Kidney capillary endothelial cell (primary cell): ENCODE measurements around the gene DCLK1.

ENCODE experiments used
- DNase-seq: peaks from one replicate; pipeline ENCODE4 v3.0.0-alpha.2; 2018; ENCODE audit warnings: low spot score

DCLK1 gene

GRCh38 chr13:35945368-35945767, 185.8 kb downstream of the DCLK1 start:
- no peak for DNase-seq

GRCh38 chr13:35941374-35941773, 189.8 kb downstream of the DCLK1 start:
- DNase-seq = no peak

- no peak for DNase-seq
These were observed 190.4 kb downstream of the DCLK1 start for GRCh38 chr13:35940734-35941133.

DNA sequence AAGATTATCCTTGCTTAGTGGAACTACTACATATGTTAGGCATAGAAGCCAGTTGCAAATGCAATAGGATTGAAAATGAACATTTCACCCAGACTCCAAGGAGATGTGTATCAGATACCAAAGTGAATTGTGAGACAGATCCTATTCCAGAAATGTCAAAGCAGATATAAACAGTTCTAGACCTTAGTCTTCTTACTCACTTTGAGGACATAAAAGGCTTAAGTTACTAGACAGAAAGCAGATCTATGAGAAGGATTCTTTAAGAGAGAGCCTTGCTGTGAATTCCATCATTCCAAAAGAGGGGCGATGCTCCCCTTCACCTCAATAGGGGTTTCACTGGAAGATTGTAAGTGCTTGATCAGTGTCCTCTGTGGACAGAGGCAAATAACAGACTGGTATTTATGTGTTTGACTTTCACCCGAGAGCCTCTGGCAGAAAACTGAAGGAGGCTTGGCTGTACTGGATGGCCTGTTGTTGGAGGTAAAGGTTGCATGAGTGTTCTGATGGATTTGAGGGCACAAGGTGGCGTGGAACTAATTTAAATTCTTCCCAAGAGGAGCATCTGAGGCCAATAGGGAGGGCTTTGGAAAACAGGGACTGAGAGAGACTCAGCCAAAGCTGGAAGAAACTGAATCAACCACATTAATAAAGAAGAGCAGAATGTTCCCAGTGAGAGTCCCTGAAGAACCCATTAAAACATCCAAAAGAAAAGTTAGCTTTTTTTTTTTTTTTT, 194.8 kb downstream of the DCLK1 start:
- DNase-seq = no peak

GRCh38 chr13:35930665-35931631, 200.2 kb downstream of the DCLK1 start:
- DNase-seq = no peak

DNA sequence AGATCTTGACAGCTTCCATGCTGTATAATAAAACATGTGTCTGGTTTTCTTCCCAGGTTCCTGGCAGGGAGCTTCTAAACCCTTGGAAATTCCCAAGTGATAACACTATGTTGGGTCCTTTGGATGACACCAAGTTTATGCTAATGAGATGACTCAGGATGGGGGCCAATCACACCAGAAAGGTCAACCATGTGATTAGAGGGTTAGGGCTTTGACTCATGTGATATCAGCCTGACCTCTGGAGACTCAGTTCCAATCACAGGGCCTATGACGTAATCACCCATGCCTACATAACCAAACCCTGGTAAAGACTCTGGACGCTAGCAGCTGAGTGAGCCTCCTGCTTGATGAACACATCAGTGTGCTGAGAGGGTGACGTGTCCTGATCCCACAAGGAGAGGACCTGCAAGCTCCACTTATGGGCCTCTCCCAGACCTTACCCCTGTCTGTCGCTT, 203.6 kb downstream of the DCLK1 start:
- no peak for DNase-seq

GRCh38 chr13:35926859-35927530, 204.2 kb downstream of the DCLK1 start:
- no peak for DNase-seq

- DNase-seq = no peak
These were observed 205.5 kb downstream of the DCLK1 start for GRCh38 chr13:35925669-35926068.

DNA sequence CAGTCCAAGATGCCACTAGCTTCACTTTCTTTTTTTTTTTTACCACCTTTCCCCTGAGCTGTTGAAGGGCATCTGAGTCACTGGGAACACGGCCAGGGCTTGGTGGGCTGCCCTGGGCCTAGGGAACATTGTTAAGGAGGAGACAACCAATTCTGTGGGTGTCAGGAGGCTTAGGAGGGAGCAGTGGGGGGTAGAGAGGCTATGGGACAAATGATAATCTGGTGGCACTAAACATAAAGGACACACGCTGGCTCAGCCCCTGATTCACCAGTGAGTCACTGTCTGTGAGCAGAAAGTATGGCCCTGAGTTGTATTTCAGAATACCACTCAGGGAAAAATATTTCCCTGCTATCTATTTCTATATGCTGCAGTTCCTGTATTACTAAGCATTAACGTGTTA, 207.8 kb downstream of the DCLK1 start:
- peak; percentile 59 for DNase-seq

DNA sequence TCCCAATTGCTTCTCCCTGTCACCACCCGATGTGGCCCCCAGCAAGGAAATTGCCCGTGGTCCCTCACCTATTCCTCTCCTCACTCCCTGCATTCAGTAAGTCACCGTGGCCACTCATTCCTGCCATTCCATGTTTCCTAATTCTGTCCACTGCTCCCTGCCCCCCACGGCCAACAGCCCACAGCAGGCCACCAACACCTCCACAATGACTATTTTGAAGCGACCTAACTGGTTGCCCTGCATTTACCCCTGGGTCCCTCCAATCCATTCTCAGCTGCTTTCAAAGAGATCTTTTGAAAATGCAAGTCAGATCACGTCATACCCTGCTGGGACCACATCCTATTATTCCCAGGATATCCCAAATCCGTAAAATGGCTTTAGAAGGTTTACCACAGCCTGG, 210.4 kb downstream of the DCLK1 start:
- DNase-seq = no peak

DNA sequence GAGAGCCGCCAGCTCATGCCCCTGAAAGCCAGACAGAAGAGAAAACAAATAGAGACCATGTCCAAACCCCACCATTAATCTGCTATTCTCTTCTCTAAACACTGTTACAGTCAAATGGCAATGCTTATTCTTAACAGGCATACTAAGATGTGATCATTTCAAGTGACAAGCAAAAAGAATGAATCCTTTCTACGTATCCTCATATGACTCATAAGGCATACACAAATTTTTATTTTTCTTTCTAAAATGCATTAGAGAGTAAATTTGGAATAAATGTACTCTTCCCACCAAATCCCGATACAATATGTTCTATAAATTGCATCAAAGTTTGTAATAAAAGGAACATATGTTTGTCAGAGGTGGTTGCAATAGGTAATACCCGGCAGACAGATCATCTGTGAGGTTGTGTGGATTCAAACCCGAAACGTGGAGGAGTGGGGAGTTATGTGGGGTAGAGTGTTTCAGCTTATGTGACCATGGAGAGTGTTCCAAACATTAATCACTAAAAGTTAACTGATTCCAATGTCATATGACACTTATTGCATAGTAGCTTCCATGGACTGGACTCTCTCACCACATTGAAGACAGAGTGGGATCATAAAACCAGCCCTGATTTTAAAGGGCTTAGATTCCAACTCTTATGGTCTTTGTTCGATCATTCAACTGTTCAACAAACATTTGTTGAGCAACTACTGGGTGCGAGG, 213.1 kb downstream of the DCLK1 start:
- DNase-seq = no peak

DNA sequence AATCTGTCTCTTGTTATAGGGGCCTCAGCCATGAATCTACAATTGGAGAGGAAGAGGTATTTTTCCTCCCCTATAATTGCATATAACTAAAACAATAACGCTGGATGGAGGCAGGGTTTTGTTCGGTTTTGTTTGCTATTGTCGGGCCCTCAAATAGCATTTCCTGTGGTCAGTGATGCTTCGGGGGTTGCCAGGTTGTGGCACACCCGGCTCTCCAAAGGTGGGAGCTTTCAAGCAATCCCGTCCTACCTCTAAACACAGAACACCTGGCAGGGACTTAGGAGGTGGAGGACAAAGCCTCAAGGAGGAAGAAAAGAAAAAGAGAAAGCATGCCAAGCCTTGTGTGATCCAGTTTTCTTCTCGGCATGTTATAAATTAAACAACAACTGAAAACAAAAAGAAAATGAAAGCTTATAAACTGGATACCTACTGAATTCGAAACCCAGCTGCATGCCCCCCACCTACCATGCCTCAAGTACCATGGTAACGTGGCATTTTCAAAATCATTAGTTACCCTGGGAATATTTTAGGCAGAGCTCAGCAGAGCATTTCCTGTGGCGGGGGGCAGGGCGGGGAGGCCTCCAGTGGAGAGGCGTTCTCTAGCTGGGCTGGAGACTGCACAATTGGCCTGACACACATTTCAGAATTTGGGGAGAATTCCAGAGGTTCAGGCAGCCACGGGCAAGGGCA, 213.8 kb downstream of the DCLK1 start:
- DNase-seq = no peak

- DNase-seq = no peak
These were observed 215.0 kb downstream of the DCLK1 start for GRCh38 chr13:35916146-35916545.

DNA sequence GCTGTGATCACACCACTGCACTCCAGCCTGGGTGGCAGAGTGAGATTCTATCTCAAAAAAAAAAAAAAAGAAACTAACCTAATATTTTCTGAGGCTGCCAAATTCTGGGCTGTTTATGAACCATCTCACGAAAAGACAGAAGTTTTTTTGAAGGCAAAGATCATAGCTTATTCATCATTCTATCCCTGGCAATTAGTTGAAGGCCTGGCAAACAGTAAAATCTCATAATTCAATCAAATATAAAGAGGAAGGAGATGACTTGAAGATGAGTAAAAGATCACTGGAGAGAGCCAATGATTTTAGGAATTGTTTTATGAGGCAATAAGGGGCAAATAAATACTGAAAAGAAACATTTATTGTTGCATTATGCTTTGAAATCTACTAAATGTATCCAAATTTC, 216.5 kb downstream of the DCLK1 start:
- DNase-seq = no peak

DNA sequence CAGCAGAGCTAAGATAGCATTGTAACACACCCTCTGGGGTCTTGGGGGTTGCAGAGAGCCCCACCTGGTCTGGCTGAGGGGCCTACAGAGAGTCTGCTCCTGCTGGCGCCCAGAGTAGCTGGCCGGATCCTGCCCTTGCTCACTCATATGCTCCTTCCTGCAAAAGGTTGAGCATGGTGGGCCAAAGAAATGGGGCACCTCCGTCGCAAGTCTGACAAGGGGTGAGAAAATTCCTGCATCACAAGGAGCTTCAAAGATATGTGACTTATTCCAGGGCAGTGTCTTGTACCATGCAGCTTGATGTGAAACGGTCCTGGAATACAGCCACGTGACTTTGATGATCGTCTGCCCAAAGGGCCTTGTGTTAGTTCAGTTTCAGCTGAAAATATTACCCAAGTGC, 218.3 kb downstream of the DCLK1 start:
- no peak for DNase-seq

GRCh38 chr13:35909837-35910540, 221.2 kb downstream of the DCLK1 start:
- no peak for DNase-seq

DNA sequence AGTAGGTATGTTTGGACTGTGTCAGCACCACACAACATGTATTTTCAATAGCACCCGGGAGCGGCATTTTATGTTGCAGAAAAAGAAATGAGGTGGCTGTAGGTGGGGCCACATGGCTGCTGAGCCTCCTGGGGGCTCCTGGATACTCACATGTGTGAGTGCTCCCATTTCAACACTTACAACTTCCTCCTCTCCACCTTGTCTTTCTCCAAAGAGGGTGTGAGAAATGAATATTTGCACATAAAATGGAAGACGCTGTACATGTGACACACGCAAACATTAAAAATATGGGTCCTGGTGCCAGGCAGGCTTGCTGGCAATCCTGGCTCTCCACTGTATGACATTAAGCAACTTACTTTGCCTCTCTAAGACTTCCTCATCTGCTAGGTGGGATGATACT, 222.1 kb downstream of the DCLK1 start:
- DNase-seq = no peak

- no peak for DNase-seq
These were observed 223.0 kb downstream of the DCLK1 start for GRCh38 chr13:35908226-35908625.

- DNase-seq = no peak
These were observed 224.5 kb downstream of the DCLK1 start for GRCh38 chr13:35906636-35907035.

GRCh38 chr13:35903075-35903474, 228.1 kb downstream of the DCLK1 start:
- DNase-seq = no peak

DNA sequence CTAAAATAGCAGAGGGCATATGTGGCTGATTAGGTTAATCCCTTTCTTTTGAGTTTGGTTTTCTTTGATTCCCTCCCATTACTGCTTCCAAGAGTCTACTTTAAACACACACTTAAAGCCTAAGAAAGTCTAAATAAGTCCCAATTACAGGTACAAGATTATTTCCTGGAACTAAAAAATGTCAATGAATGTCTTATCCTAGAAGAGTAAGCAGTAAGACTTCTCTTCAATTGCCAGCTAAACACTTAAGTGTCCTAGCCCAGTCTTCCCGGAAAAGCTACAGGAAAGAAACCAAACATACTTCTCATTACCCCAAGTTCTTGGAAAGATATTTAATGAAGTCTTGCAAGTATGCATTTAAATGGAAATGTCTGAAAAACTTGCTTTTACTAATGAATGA, 233.1 kb downstream of the DCLK1 start:
- DNase-seq = no peak
